GM18519 (cell line): ENCODE data around the gene REV1.

ENCODE experiments used
- ATAC-seq: cut with Tn5 transposase; IDR thresholded peaks from one replicate; pipeline ENCODE4 v1.9.1; 2021; ENCODE audit warnings: mild to moderate bottlenecking, moderate library complexity; ENCODE audit not compliant: unreplicated experiment, low FRiP score

REV1 gene

GRCh38 chr2:99406137-99406536 is 83.7 kb downstream of the REV1 start:
- no peak for ATAC-seq

DNA sequence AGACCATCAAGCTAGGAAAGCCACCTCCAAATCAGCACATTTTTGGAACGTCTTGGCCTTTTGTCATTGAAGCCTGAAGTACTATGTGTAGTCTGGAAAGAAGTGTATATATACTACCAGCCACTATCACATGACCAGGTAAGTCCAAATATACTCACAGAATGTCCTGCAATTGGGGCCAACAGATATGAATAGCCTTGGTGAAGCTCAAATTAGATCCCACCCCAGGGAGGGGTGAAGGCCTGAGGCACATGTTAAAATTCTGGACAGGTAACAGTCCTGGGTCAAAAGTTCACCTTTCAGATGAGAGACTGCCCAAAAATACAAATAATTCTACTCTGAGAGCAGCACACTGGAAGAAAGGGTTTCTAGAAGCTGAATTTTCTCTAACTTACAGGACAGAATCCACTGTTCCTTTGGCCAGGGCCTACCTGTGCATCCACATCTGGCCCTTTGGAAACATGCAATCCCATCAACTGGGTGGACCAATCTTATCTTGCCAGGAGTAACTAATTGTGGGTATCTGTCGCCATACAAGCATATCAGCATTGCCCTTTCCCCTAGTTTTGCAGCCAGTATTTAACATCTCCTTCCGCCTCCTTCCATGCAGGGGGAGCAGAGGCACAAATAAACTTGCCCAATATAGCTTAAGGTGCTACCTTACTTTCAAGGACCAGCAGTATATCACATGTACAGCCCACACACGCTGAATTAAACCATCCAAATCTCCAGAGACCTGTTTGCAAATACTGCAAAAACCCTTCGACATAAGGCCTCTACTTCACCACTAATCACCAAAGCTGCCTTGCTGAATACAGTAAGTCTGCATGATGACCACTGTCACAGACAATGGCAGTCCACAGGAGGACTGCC is 84.8 kb downstream of the REV1 start:
- ATAC-seq, result no peak

GRCh38 chr2:99404039-99404796 is 85.6 kb downstream of the REV1 start:
- no peak for ATAC-seq

DNA sequence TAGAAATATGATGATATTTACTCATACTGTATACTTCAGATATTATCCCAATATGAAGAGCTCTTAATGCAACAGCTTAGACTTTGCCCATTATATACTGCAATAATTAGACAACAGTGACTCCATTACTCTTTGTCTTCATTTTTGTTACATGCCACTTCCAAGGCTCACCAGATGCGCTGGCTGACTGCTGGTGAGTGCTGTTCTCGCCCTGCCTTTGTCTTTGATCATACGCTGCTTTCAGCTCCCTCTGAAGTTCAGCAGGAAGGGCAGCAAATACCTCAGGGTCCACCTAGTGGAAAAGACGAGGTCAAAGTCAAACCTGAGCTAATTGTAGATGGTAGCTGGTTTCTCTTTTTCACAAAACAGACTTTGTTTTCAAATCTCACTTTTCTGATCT is 86.3 kb downstream of the REV1 start:
- no peak for ATAC-seq

DNA sequence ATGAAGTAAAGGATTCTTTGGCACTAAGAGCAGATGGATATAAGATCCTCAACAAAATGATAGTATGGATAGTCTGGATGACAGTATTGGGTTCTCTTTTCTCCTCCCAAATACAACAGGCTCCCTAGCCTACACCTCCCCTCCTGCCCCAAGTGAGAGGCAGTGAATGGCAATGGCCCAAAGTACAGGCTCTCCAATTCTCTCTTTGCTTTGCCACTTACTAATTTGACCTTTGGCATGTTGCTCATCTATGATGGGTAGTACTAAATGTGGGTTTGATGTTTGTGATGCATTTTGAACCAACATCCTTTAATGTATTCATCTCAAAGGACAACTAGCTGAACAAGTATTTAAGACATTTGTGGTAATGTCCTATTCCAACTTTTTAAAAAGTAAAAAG is 86.7 kb downstream of the REV1 start:
- ATAC-seq, result no peak

DNA sequence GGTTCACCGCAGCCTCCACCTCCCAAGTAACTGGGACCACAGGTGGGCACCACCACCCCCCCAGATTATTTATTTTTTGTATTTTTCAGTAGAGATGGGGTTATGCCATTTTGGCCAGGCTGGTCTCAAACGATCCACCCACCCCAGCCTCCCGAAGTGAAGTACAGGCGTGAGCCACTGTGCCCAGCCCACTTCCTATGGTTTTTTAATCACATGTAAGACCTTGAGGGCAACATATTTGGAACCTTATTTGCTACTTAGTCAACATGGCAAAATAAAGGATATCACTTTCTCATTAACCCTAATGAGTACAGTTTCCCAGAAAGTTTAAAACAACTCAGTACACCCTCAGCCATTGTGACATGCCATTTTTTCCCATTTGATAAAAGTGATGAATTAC is 88.0 kb downstream of the REV1 start:
- no peak for ATAC-seq

GRCh38 chr2:99399795-99400194 is 90.0 kb downstream of the REV1 start:
- ATAC-seq, result no peak

GRCh38 chr2:99399063-99399462 is 90.8 kb downstream of the REV1 start:
- ATAC-seq, result no peak

DNA sequence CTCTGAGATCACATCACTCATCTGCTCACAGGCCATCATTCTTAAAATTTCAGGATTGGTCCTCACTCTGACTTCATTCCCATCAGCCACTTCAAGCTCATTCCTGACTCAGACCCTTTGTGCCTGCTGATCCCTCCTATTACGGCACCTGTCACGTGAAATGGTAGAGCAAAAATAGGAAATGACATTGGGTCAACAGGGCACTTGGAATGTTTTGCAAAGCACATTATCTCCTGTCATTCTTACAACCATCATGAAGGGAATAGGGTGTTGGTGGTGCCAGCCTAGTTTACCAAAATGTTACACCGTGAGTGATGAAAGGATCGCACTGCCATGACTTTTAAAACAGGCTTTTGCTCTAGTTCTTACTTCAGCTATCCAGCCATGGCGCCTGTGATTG is 91.5 kb downstream of the REV1 start:
- ATAC-seq, result no peak

GRCh38 chr2:99397266-99397920 is 92.4 kb downstream of the REV1 start:
- ATAC-seq, result no peak

- no peak for ATAC-seq
These were observed 94.2 kb downstream of the REV1 start for GRCh38 chr2:99395589-99396130.

DNA sequence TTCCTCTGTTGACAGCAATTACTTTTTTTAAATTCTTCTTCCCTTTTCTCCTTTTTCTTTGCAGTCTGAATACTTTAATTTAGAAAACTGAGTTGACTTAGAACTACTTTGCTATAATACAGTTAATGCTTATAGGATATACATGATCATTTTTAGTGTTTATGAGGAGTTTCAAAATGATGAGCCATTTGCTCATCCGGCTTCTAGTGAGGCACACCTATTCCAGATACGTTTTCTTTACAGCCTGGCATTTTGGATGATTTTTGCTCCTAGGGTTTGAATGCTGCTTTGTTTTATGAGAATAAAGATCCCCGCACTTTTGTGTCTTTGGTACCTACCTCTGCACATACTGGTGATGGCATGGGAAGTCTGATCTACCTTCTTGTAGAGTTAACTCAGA is 99.9 kb downstream of the REV1 start:
- no peak for ATAC-seq

DNA sequence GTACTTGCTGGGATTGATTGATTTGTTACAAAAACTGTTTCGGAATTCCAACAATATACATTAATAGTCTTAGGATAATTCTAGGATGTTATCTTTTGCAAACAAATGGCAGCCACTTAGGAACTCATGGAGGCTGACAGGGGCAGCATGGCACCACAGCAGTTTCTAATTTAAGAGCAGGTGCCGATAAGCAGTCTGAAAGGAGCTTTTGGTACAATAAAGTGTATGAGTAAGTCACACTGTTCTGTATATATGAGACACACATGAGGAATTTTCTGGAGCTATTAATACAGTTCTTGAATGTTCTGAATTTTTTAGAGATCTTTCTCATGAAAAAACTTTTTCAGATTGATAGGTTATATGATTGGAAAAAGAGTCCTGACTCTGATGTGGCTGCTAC is 100.4 kb downstream of the REV1 start:
- ATAC-seq, result no peak

DNA sequence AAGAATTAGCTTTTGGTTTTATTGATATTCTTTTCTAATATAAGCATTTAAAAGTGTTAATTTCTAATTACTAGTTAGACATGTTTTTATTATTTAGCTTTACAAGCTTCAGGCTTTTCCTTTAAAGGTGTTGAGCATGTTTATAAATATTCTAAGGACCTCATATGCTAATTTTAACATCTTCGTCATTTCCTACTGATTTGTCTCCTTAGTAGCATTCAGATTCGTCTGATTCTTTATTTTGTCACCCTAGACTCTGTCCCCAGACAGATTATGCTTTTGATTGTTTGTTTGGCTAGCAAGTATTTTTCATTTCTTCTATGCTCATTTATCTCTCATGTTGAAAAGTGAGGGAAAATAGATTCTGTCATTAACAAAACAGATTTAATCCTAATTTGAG is 100.9 kb downstream of the REV1 start:
- ATAC-seq, result no peak

DNA sequence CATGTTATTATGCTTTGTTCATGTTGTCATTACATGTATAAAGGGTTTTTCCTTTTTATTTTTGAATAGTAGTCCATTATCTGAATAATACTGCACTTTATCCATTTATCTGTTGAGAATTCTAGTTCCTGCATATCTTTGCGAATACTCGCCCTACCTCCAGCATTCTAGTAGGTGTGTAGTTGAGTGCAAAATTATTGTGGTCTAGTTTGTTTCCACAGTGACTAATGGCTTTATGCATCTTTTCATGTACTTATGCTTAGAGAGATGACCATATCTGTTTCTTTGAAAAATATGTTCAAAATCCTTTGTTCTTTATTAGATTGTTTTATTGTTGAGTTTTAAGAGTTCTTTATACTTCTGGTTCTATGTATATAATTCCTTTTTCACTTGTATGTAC is 103.8 kb downstream of the REV1 start:
- no peak for ATAC-seq

GRCh38 chr2:99382143-99382542 is 107.7 kb downstream of the REV1 start:
- ATAC-seq, result no peak

GRCh38 chr2:99380376-99381010 is 109.3 kb downstream of the REV1 start:
- ATAC-seq, result no peak

DNA sequence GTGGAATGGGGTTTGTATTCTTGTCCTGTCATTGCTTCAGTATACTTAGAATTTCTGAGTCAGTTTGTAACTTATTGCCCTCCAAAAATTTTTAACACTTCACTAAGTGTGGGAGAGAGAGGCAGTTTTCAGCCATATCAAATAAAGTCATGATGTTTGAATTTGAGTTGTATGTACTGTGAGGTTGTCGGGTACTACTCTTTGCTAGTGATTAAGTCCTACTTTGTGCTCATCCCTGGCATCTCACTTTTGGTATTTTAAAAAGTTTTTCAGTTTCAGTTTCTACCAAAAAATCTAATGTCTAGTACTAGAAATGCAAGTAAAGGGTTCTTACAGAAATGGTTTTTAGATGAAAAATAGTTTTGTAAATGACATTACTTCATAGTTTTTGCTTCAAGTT is 111.9 kb downstream of the REV1 start:
- ATAC-seq, result no peak

DNA sequence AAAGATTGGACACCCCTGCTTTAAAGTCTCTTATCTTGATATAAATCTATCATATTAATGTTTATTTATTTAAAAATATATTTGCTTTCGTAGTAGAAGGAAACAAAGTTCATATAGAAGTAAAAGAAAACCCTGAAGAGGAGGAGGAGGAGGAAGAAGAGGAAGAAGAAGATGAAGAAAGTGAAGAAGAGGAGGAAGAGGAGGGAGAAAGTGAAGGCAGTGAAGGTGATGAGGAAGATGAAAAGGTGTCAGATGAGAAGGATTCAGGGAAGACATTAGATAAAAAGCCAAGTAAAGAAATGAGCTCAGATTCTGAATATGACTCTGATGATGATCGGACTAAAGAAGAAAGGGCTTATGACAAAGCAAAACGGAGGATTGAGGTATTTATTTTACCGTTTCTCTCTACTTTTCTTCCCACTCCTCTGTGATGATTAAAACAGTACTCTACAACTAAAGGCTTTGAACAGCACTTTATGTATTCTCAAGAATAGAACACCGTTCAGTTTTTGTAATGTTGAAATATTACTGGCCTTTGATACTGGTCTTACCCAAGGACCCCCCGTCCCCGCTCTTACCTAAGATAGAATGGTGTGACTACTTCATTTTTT is 113.5 kb downstream of the REV1 start:
- no peak for ATAC-seq

DNA sequence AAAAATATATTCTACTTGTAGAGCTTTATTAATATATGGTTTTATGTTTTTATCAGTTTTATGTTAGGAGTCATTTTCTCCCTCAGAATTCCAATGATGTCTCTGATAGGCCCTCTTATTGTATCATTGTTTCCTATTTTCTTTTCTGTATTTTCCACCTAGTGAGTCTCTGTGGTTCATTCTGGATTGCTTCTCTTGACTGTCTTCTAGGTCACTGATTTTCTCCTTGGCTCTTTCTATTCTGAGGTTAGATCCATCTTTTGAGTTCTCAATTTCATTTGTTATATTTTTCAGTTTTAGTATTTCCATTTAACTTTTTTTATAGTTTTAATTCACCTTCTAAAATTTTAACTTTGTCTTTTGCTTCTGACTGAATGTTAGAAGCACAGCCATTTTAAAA is 115.1 kb downstream of the REV1 start:
- no peak for ATAC-seq
